Vagina (tissue), 2 donors: ENCODE results near the gene DAB2. TPM values are rescaled to one million over a fixed set of nuclear protein-coding genes. Genes with fewer than 3 reads are reported as not detected.

Source experiments
- DNase-seq, 2 donors: peaks; one replicate each; pipeline ENCODE4 v3.0.0-alpha.2; 2017; ENCODE audit errors: extremely low spot score in 2 of 2
- H3K27ac ChIP-seq: fragments of 200-600 bp; sonication (generic); one replicate; pipeline ENCODE4 v1.5.1; 2019
- H3K27me3 ChIP-seq: fragments of 200-600 bp; sonication (generic); one replicate; pipeline ENCODE4 v1.5.1; 2019
- H3K36me3 ChIP-seq, 2 donors: fragments of 200-600 bp; sonication (generic); one replicate each; pipeline ENCODE4 v1.5.1; 2017 to 2019
- H3K4me1 ChIP-seq: fragments of 200-600 bp; sonication (generic); one replicate; pipeline ENCODE4 v1.5.1; 2019
- H3K4me3 ChIP-seq, 2 donors: fragments of 200-600 bp; sonication (generic); 1 replicate in 1 of 2; 2 replicates in 1 of 2; pipeline ENCODE4 v1.5.1; 2016 to 2019
- H3K9me3 ChIP-seq: fragments of 200-600 bp; sonication (generic); one replicate; pipeline ENCODE4 v1.5.1; 2019
- CTCF ChIP-seq, 3 experiments: fragments of 450-650 bp in 2 of 3; fragments of 200-600 bp in 1 of 3; sonication (generic) in 1 of 3; IDR thresholded peaks; one replicate each; pipeline ENCODE4 v1.5.1; 2017 to 2019; ENCODE audit warnings: antibody characterized with exemption in 3 of 3, mild to moderate bottlenecking in 2 of 3, moderate library complexity in 2 of 3
- POLR2A ChIP-seq, 2 donors: fragments of 450-650 bp; IDR thresholded peaks; one replicate each; pipeline ENCODE4 v1.6.1; 2017; ENCODE audit warnings: antibody characterized with exemption in 2 of 2, mild to moderate bottlenecking in 2 of 2, moderate library complexity in 2 of 2
- POLR2AphosphoS5 ChIP-seq, 2 donors: sonication (generic); formaldehyde crosslinking; IDR thresholded peaks; one replicate each; pipeline ENCODE4 v1.9.0; 2017; ENCODE audit warnings: antibody characterized with exemption in 2 of 2, mild to moderate bottlenecking in 2 of 2, low read depth in 1 of 2; ENCODE audit not compliant: insufficient read depth in 1 of 2
- intact Hi-C: fragments of 100-400 bp; cut with DNase I; formaldehyde crosslinking; loops from one replicate; pipeline ENCODE4 v1.15.1; 2023
- total RNA-seq: library from RNA; depleted of rRNA; stranded (reverse); fragments of >200 nt; gene quantifications from one replicate; pipeline ENCODE4 v1.2.3, GENCODE V29; 2016

Gene DAB2
- total RNA-seq, 1 donor from 2014 or later: 60.4 TPM

GRCh38 chr5:39379693-39380092 lies 45.1 kb downstream of the DAB2 start:
- Histone ChIP-seq H3K27ac (peak overlapping the region; percentile 34), H3K4me3 (no peak overlapping the region), H3K4me1 (no peaks in the 10 kb centered on the region), H3K27me3 (no peaks in the 10 kb centered on the region), H3K9me3 (no peaks in the 10 kb centered on the region), H3K36me3 (peaks cover 0 to 31% of the 10 kb centered on the region in 2 donors)
- intact Hi-C loops: loop anchor here (5.0 kb wide), 1 partner anchor 168 kb away; no protein-coding TSS in a partner anchor
- no peak for DNase-seq
- no peak for TF ChIP-seq CTCF (IDR thresholded peaks at IDR 0.05)
- no peak for TF ChIP-seq POLR2A (IDR thresholded peaks at IDR 0.05)
- TF ChIP-seq POLR2AphosphoS5 (IDR thresholded peaks at IDR 0.05; ENCODE audit: insufficient read depth in 1 of 2, low read depth in 1 of 2): no peak

- Histone ChIP-seq H3K4me3 (no peak overlapping the region), H3K9me3 (no peaks in the 10 kb centered on the region), H3K4me1 (no peaks in the 10 kb centered on the region), H3K27me3 (no peaks in the 10 kb centered on the region), H3K36me3 (peaks cover 0 to 37% of the 10 kb centered on the region in 2 donors), H3K27ac (no peak overlapping the region)
- TF ChIP-seq POLR2AphosphoS5 (IDR thresholded peaks at IDR 0.05; ENCODE audit: insufficient read depth in 1 of 2, low read depth in 1 of 2) (no peak), POLR2A (IDR thresholded peaks at IDR 0.05) (no peak), CTCF (IDR thresholded peaks at IDR 0.05) (no peak)
- no peak for DNase-seq
- intact Hi-C loops: loop anchor here (5.0 kb wide), 1 partner anchor 170 kb away; no protein-coding TSS in a partner anchor
Measured at GRCh38 chr5:39377613-39378012, 47.2 kb downstream of the DAB2 start.

DNA sequence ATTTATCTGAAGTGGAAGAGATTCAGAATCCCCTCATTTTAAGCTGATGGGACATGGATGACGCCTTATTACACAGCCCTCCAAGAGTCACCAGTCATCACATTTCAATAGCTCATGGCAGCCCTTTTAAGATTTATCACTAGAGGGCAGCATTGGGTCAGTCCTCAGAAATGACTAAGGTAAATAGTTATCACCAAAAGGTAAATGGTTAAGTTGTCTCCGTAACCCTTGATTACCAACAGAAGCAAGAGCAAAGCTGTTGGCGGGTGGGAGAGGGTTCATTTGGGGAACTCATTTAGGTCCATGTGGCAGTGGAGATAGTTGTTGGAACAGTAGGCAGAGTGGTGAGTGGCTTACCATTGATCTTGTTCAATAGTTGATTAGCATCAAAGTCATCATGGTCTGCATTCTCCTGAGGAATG lies 48.5 kb downstream of the DAB2 start:
- TF ChIP-seq CTCF (IDR thresholded peaks at IDR 0.05) (peak; percentile 30 to 64 (median 49)), POLR2AphosphoS5 (IDR thresholded peaks at IDR 0.05; ENCODE audit: insufficient read depth in 1 of 2, low read depth in 1 of 2) (no peak), POLR2A (IDR thresholded peaks at IDR 0.05) (no peak)
- intact Hi-C loops: loop anchor here (5.0 kb wide), 1 partner anchor 171 kb away; no protein-coding TSS in a partner anchor
- H3K27me3 ChIP-seq: no peaks in the 10 kb centered on the region
- H3K4me3 ChIP-seq: no peak overlapping the region
- DNase-seq: no peak
- H3K9me3 ChIP-seq: no peaks in the 10 kb centered on the region
- H3K4me1 ChIP-seq: no peaks in the 10 kb centered on the region
- H3K27ac ChIP-seq: peak overlapping the region; percentile 5
- H3K36me3 ChIP-seq: peaks cover 0 to 37% of the 10 kb centered on the region in 2 donors

DNA sequence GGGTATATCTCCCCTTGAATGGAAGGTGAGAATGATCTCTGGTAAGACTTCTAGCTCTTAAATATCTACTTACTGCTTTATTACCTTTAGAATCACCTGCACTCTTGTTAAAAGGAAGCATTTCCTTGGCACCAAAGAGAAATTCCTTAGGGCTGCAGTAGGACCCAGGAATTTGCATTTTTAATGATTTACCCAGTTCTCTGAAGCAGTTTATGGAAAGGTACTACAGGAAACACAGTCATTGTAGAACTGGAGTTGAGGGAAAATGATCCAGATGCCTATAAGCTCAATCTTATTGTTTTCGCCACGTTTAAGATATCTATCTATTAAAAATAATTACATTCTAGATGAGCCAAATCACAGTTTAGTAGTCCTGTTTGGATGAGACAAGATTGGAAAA lies 51.0 kb downstream of the DAB2 start:
- H3K9me3 ChIP-seq: no peaks in the 10 kb centered on the region
- TF ChIP-seq CTCF (IDR thresholded peaks at IDR 0.05) (no peak), POLR2A (IDR thresholded peaks at IDR 0.05) (no peak), POLR2AphosphoS5 (IDR thresholded peaks at IDR 0.05; ENCODE audit: insufficient read depth in 1 of 2, low read depth in 1 of 2) (no peak)
- H3K27me3 ChIP-seq: no peaks in the 10 kb centered on the region
- no peak overlapping the region for H3K27ac ChIP-seq
- intact Hi-C loops: no loop called here
- no peak for DNase-seq
- H3K4me3 ChIP-seq: no peak overlapping the region
- H3K4me1 ChIP-seq: no peaks in the 10 kb centered on the region
- H3K36me3 ChIP-seq: peaks cover 0 to 28% of the 10 kb centered on the region in 2 donors

DNA sequence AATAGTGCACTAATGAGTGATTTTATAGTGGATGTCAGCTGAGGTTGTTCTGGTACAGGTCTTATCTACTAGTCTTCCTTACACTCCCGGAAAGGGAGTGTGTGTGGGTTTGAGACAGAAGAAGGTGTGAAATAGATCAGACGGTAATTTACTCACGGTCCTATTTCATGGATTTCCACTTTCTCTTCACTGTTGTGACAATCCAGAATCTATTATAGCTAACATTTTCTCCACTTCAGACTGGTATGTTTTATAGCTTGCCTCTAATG lies 53.5 kb downstream of the DAB2 start:
- Histone ChIP-seq H3K36me3 (peaks cover 0 to 28% of the 10 kb centered on the region in 2 donors), H3K4me1 (no peaks in the 10 kb centered on the region)
- intact Hi-C loops: no loop called here

More for the DNA sequence above, 53.5 kb downstream of the DAB2 start:
- no peaks in the 10 kb centered on the region for H3K9me3 ChIP-seq
- TF ChIP-seq CTCF (IDR thresholded peaks at IDR 0.05) (no peak), POLR2A (IDR thresholded peaks at IDR 0.05) (no peak), POLR2AphosphoS5 (IDR thresholded peaks at IDR 0.05; ENCODE audit: insufficient read depth in 1 of 2, low read depth in 1 of 2) (no peak)
- H3K27ac ChIP-seq: no peak overlapping the region
- H3K4me3 ChIP-seq: no peak overlapping the region
- DNase-seq: no peak
- H3K27me3 ChIP-seq: no peaks in the 10 kb centered on the region
